HG03439 (cell line): ENCODE results near the gene TSHZ1.

Experiments
- ATAC-seq: cut with Tn5 transposase; IDR thresholded peaks from one replicate; pipeline ENCODE4 v1.9.1; 2021; ENCODE audit warnings: mild to moderate bottlenecking, moderate library complexity; ENCODE audit not compliant: unreplicated experiment

Gene TSHZ1

DNA sequence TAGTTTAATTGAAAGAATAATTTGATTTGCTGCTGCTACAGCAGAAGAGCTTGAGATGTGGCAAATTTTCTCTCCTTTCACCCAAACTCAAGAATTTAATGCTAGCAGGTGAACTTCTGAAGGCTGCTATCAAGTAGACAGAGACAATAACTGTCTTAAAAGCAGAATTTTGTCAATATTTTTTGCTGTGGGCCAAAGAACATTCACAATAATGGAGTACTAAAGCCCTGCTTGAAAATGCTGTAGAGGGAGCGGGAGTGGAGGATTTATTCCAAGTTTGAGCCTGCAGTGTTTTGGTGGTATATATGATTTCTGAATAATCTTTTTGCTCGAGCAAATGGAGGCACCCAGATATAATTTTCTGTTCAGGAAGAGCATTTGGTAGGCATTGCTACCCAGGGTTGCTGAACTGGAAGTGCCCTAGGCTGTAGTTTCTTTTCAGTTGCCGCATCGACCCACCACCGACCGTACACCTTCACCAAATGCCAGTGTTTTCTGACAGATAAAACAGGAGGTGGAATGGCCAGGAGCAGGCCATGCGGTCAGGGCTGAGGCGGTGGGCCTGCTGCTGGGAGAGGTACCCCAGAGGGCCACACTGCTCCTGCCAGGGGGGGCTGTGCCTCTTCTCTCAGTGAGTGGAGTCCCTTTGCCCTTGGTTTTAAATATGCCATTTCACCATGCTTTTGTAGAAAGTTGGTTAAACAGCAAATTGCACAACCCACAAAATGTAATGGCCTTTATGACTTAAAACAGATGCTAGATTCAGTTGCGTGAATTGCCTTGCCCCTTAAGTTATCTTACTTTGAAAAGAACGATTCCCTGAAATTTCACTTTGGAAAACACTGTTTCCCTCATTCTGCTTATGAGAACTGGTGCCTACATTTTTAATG, 36.4 kb downstream of the TSHZ1 start:
- ATAC-seq: no peak

DNA sequence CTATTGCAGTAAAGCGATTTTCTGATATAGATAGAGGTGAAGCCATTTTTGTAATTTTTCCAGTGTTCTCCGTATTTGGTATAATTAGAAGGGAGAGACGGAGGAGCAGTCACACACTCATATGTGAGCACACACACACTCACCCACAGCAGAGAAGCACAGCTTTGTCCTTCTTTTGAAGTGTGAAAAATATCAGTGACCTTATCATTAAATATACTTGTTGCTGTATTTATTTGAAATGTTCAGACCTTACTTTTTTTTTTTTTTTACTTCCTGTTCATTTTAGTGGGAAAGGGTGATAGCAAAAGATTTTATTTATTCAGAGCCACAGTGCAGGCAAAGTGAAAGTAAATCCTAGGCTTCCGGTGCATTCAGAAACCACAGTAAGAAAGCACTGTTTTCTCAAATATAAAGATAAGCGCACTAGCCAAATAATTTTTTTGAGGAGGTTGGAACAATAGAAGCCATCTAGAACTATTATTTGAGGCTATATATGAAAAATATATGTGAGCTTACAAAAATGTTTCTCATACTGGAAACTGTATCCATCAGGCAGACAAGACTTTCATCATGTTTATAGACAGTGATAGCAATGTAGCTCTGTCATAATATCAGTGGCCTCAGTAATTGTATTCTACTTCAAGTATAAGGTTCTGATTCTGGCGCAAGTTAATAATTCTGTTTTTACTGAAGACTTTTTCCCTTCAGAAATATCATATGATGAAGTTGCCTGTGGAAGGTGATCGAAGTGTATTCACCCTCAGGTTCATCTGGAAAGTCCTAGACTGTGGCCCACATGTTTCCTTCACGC, 37.2 kb downstream of the TSHZ1 start:
- no peak for ATAC-seq

DNA sequence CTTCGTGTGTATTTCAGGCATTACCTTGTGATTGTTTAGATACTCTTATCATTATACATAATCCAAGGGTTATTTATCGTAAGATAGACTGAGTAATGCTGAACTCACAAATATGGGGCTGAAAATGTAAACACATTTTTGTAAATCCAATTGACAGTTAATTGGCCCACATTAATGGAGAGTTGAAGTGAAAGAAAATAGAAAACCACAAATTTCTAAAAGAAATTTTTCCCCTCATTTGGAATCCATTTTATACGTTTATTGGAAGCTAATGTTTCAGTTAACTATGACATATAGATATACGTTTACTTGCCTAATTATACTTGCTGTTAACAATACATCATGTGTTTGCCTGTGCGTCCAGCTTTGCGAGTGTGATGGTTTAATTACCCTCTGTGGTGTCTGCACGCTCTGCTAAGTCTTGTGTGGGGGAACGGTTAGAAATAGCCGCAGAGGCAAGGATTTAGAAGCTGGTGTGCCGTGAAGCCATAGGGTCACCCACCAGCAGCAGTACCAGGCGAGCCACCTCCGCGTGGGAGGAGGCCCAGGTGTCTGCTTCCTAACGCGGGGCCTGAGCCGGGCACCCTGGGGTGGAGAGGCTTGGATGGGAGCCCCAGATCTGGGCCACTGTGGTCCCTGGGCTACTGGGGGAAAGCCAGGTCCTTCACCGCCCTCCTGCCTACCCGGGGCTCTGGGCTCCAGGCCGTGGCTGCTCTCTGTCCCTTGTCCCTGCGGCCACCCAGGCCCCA, 38.0 kb downstream of the TSHZ1 start:
- no peak for ATAC-seq

DNA sequence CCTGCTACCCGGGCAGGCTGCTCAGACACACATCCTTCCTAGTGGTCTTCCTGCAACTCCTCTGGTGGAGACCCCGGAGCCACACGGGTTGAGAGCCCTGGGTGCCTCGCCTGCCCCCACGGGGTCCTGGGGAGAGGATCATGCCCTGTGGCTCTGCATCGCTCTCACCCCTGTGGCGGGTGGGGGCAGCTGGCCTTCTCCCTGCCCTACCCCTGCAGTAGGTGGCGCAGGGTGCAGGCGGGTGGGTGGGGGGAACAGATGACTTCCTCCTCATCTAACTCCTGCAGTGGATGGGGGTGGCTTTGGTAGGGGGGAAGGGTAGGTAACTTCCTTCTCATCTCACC, 38.5 kb downstream of the TSHZ1 start:
- no peak for ATAC-seq

DNA sequence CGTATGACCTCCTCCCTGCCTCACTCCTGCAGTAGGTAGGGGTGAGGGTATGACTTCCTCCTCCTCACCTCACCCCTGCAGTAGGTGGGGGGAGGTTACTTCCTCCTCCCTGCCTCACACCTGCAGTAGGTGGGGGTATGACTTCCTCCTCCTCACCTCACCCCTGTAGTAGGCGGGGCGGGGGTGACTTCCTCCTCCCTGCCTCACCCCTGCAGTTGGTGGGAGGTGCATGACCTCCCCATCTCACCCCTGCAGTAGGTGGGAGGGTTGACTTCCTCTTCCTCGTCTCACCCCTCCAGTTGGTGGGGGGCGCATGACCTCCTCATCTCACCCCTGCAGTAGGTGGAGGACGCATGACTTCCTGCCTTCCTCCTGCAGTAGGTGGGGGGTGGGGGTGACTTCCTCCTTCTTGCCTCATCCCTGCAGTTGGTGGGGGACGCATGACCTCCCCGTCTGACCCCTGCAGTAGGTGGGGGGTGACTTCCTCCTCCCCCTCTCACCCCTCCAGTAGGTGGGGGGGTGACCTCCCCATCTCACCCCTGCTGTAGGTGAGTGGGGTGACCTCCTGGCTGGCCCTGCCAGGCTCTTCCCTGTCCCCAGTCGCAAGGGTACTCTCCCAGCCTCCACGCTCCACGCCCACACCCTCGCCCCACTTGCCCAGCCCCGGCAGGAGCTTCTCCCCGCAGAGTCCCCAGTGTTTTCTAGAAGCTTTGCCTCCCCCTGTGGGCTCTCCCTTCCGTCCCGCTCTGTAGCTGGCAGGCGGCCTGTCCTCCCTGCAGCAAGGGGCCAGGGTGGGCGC, 39.3 kb downstream of the TSHZ1 start:
- ATAC-seq: no peak

DNA sequence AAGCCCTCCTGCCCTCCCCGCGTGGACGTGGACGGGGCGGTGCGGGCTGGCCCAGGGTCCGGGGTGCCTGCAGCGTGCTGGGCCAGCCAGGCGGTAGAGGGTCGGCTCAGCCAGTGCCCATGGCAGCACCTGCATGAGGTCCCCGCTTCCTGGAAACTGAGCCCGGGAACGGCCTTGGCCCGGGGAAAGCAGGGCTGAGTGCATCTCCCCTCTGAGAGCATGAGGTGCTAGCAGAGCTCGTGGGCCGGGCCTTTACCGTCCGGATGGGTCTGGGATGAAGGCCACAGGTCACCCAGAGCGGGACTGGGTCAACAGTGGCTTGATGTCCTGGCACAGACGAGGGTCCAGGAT, 39.8 kb downstream of the TSHZ1 start:
- no peak for ATAC-seq

DNA sequence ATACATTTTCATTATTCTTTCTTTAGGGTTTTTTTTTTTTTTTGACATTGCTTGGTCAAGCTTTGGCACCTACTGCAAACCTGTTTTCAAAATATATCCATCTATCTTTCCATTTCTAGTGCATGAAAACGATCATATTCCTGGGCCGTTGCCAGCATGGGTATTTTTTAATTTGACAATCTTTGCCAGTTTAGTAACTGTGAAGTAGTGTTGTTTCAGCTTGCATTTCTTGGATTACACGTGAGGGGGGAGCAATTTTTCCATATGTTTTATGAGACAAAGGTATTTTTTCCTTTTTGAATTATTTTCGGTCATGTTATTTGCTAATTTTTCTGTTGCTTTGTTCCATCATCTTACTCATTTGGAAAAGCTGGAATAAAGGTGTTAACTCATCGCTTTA, 40.9 kb downstream of the TSHZ1 start:
- ATAC-seq: no peak

DNA sequence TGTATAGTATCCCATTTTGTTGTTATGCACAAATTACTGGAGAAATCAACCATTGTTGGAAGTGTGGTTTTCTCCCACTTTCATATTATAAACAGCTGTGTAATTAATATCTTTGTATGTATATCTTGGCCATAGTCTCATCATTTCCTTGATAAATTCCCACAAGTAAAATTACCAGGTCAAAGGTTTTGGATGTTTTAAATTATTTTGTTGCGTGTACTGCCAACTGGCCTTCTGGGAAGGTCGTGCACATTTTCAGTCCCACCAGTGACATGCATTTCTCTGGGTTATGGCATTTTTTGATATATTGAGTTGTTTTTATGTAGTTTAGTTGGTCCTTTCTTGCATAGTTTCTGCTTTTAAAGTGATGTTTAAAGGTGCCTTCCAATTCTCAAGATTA, 41.5 kb downstream of the TSHZ1 start:
- ATAC-seq: no peak

DNA sequence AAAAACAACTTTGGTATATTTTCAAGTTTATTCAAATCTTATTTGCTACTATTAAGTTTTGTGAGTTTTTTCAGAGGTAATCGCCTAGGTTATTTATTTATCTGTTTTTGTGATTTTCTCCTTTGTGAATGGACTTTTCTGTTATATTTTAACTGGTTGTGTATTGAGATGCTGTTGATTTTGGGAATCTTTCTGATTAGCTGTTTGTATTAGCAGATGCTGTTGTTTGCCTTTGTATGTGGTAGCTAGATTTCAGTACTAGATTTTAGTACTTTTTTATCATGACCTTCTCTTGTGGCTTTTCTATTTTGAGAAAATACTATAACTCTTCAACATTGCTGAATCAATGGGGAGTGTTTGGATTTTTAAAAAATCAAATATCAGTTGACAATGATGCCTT, 42.4 kb downstream of the TSHZ1 start:
- ATAC-seq: no peak

DNA sequence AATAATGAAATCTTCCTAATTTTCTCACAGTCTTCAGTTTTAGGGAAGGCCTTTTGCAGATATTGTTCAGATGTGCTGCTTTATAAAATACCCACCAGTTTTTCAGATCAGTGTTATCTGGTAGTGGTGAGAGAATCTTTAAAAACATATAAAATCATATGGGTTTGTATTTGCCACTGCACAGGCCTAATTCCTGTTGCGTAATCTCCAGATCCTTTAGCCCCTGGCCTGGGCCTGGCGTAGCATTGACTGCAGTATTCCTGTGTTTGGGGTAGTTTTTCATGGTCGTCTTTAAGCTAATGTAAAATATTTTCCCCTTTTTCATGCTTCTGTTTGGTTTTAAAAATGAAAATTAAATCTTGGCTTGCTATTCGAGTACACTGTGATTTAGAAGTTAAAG, 43.2 kb downstream of the TSHZ1 start:
- no peak for ATAC-seq

DNA sequence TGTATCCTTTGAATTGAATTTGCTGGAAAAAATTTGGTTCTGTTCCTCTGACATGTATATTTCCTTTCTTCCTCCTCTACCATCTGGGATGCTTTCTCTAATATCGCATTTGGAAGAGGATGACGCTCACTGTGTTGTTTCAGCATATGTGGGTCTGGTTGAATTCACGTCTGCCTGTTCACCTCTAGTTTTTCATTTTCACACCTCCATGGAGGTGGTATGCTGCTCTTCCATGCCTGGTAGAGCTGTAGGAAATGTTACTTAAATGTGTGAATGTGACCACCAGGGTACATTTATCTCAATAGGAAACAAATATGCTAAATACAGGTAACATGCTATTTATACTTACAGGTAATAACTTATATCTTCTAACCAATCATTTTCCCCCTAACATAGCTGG, 44.5 kb downstream of the TSHZ1 start:
- ATAC-seq: no peak

DNA sequence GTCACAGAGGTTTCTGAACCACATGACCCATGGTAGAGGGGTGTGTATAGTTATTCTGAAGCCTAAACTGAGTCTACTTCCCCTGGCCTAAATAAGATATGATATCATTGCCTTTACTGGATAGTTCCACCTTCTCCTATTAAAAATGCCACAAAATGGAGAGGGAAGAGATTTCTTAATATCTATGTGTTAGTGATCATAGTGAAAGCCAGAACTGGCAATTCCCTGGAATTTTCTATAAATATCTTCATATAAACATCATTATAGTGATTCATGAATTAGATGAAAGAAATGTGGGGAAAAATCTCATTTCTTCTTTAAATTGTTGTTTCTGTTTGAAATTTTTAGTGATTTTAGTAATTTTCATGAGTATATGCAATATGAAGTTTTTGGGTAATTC, 45.8 kb downstream of the TSHZ1 start:
- no peak for ATAC-seq

DNA sequence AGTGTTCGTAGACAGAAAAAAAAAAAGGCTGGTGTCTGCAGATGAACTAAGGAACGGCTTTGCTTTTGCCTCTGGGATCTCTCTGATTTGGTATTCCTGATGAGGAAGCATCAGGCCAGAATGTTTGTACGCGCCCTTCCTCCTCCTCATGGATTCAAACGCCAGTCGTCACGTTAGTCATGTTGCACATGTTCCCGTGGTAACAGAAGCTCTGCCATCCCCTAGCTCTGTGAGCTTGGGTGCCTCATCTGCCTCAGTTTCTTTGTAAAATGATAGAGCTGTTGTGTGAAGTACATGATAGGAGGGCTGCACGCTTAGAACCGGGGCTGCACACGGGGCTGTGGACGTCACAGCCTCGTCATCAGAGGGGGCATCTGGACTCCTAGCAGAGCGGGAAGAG, 47.0 kb downstream of the TSHZ1 start:
- ATAC-seq: no peak

DNA sequence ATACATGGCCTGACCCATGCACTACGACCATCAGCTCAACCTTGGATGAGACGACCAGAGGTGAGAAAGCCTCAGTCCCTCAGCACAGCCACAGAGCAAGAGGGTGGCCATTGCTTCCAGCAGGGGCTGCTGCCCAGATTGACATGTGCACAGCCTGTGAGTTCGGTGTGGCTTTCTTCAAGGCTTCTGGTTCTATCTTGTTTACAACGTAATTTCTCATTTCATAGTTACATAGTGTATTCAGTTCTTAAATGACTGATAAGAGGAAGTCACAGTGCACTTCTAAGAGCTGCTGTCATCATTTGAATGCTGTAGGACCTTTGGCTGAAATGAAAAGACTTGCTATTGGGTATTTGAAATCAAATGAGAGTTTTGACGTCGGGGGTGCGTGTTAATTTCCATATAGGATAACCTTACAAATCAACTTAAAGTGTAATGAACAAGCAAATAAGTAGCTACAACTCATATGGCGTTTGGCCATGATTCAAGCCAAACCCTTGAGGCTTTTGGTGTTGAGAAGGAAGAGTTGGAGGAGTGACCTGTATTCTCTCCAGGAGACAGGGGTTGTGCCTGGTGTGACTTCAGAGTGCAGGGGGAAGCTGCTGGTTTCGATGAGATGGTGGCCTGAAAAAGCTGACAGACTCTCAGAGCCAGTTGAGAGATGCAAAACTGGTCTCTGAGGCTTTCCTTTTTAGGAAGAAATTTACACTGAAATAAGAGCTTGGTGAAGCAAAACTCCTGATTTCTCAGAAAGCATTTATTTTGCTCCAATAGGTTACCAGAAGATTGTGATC, 51.0 kb downstream of the TSHZ1 start:
- peak; percentile 82 for ATAC-seq

DNA sequence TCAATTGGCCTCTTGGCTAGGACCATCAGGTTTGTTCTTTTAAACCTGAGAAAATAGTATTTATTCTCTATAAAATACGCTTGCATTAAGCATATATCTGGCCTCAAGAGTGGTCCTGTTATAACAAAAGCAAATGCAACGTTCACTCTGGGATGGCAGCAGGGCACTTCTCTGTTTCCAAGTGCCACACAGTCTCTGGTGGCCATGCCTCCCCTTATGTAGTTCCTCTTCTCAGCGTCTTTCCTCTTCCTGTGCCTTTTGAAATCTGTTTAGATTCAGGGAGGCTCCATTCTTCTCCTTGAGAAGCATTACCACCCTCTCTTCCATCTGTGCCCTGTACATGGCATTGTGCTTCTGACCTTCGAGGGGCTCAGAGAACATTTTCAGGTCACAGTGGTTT, 51.9 kb downstream of the TSHZ1 start:
- no peak for ATAC-seq

DNA sequence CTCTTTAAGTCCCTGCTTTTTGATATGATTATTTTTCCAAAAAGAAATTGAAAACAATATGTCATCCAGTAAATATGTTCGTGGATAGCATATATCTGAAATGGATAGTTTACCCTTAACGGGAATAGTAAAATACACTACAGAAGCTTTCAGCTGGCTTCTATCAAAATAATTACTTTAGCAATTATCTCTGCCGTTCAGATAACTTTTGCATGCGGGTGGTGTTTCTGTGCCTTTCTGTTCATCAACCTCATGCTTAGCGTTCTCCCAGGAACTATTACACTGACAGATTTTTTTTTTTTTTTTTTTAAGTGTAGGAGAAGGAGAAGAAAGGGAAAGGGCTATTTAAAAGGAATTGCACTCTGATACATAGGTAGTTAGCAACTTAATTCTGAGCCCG, 53.6 kb downstream of the TSHZ1 start:
- no peak for ATAC-seq

DNA sequence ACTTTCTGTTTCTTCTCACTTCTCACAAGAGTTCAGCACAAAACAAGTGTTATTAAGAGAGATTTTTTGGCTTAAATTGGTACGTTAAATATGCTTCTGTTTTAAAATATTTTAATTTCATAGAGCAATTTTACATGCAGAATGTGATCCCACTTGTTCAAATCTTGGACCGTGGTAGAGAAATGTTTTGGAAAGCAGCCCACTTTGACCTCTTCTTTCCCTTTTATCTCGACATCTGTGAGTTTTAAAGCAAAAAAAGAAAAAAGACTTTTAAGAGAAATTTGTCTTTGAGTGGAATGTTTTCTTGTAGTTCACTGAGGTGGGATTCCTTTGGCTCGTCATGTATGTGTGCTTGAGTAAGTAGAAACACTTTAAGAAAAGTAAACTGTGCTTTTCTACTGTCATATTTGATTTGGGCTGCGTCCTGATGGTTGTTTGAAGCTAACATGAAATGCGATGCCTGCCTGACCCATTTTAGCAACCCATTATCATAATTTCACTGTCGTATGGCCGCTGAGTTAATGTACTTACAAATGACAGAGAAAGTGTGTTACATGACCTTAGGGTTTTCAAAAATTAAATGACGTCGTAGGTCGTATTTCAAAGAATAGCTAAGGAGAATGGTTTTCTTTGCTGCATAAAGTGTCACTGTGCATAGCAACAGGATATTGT, 54.5 kb downstream of the TSHZ1 start:
- ATAC-seq: no peak

DNA sequence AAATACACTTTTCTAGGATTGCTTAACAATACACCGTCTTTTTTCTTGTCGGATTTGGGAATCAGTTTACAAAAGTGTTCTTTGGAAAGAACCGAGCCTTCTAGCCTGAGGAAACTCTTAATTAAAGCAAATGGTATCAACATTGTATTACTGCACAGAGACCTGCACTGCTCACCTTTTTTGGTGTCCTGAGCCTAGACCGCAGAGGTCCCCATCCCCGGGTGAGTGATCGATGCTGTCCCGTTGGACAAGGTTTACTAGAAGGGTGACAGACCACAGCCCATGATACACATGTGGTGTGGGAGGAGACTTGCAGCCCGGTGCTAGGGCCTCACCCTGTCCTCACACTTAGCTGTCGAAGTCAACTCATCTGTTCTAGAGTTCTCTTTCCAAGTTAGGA, 55.3 kb downstream of the TSHZ1 start:
- no peak for ATAC-seq

DNA sequence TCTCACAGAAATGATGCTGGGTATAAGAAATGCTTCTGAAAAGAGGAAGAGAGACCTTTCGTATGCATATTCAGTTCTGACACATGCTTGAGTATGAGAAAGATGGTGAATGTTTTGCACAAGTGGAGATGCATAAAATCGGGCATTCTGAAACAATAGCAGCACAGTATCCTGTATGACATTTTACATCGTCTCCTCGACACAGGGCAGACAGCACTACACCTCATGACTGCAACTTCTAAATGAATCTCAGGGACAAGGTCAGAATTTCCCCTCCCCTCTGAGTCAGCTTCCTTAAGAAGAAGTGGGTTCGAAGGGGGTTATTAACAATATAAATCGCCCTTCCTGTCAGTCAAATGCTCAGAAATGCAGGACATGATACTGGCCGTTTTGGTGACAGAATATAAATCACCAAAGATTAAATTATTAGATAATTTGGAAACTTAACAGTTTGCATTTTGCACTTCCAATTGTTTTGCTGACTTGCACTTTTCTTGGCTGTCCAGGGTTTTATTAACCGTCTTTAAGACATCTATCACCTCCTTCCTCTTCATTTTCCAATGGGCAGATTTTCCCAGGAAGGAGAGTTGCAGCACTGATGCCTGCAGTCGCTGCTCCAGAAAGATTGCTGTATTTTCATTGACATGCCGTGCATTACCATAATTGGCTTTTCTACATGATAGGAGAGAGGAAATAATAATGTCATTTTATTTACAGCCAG, 57.2 kb downstream of the TSHZ1 start:
- no peak for ATAC-seq
